ENCODE data around the gene HRH4.

Gene HRH4

GRCh38 chr18:24499814-24500213 lies 39.4 kb downstream of the HRH4 start:
- no peak for ATAC-seq
- TF ChIP-seq, protein P1, sequence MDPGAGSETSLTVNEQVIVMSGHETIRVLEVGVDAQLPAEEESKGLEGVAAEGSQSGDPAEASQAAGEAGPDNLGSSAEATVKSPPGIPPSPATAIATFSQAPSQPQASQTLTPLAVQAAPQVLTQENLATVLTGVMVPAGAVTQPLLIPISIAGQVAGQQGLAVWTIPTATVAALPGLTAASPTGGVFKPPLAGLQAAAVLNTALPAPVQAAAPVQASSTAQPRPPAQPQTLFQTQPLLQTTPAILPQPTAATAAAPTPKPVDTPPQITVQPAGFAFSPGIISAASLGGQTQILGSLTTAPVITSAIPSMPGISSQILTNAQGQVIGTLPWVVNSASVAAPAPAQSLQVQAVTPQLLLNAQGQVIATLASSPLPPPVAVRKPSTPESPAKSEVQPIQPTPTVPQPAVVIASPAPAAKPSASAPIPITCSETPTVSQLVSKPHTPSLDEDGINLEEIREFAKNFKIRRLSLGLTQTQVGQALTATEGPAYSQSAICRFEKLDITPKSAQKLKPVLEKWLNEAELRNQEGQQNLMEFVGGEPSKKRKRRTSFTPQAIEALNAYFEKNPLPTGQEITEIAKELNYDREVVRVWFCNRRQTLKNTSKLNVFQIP (CRISPR knock-in tag; IDR thresholded peaks at IDR 0.05; ENCODE audit: borderline replicate concordance, low read depth) = no peak
- TF ChIP-seq SNAI2 (CRISPR knock-in tag; IDR thresholded peaks at IDR 0.05) (no peak), PPARA (CRISPR knock-in tag; IDR thresholded peaks at IDR 0.05; ENCODE audit: borderline replicate concordance) (no peak), BACH2 (CRISPR knock-in tag; IDR thresholded peaks at IDR 0.05; ENCODE audit: borderline replicate concordance) (no peak), TCF4 (CRISPR knock-in tag; IDR thresholded peaks at IDR 0.05; ENCODE audit: borderline replicate concordance) (no peak), CSDC2 (CRISPR knock-in tag; IDR thresholded peaks at IDR 0.05) (no peak), ARNTL (CRISPR knock-in tag; IDR thresholded peaks at IDR 0.05; ENCODE audit: borderline replicate concordance, low read depth) (no peak), RARB (CRISPR knock-in tag; IDR thresholded peaks at IDR 0.05) (no peak), ZC3H10 (CRISPR knock-in tag; IDR thresholded peaks at IDR 0.05) (no peak), CREB5 (CRISPR knock-in tag; IDR thresholded peaks at IDR 0.05; ENCODE audit: low read depth) (no peak), ISL1 (CRISPR knock-in tag; IDR thresholded peaks at IDR 0.05) (no peak), PATZ1 (CRISPR knock-in tag; IDR thresholded peaks at IDR 0.05; ENCODE audit: borderline replicate concordance) (no peak), ZNF70 (CRISPR knock-in tag; IDR thresholded peaks at IDR 0.05) (no peak), ZFP30 (CRISPR knock-in tag; IDR thresholded peaks at IDR 0.05) (no peak), CSRNP3 (CRISPR knock-in tag; IDR thresholded peaks at IDR 0.05) (no peak), OSR1 (CRISPR knock-in tag; IDR thresholded peaks at IDR 0.05) (no peak), ESRRG (CRISPR knock-in tag; IDR thresholded peaks at IDR 0.05) (no peak), ZNF565 (CRISPR knock-in tag; conservative IDR thresholded peaks at IDR 0.05; ENCODE audit: low read depth) (no peak)

GRCh38 chr18:24500217-24500616 lies 39.8 kb downstream of the HRH4 start:
- no peak for TF ChIP-seq CREB5 (CRISPR knock-in tag; IDR thresholded peaks at IDR 0.05; ENCODE audit: low read depth)
- no peak for TF ChIP-seq OSR1 (CRISPR knock-in tag; IDR thresholded peaks at IDR 0.05)
- TF ChIP-seq PATZ1 (CRISPR knock-in tag; IDR thresholded peaks at IDR 0.05; ENCODE audit: borderline replicate concordance) = no peak
- no peak for TF ChIP-seq ZNF8 (CRISPR knock-in tag; IDR thresholded peaks at IDR 0.05)
- TF ChIP-seq PPARA (CRISPR knock-in tag; IDR thresholded peaks at IDR 0.05; ENCODE audit: borderline replicate concordance) = no peak
- TF ChIP-seq ISL1 (CRISPR knock-in tag; IDR thresholded peaks at IDR 0.05) = no peak
- TF ChIP-seq, protein P2, sequence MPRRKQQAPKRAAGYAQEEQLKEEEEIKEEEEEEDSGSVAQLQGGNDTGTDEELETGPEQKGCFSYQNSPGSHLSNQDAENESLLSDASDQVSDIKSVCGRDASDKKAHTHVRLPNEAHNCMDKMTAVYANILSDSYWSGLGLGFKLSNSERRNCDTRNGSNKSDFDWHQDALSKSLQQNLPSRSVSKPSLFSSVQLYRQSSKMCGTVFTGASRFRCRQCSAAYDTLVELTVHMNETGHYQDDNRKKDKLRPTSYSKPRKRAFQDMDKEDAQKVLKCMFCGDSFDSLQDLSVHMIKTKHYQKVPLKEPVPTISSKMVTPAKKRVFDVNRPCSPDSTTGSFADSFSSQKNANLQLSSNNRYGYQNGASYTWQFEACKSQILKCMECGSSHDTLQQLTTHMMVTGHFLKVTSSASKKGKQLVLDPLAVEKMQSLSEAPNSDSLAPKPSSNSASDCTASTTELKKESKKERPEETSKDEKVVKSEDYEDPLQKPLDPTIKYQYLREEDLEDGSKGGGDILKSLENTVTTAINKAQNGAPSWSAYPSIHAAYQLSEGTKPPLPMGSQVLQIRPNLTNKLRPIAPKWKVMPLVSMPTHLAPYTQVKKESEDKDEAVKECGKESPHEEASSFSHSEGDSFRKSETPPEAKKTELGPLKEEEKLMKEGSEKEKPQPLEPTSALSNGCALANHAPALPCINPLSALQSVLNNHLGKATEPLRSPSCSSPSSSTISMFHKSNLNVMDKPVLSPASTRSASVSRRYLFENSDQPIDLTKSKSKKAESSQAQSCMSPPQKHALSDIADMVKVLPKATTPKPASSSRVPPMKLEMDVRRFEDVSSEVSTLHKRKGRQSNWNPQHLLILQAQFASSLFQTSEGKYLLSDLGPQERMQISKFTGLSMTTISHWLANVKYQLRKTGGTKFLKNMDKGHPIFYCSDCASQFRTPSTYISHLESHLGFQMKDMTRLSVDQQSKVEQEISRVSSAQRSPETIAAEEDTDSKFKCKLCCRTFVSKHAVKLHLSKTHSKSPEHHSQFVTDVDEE (CRISPR knock-in tag; IDR thresholded peaks at IDR 0.05) = no peak
- TF ChIP-seq RARB (CRISPR knock-in tag; IDR thresholded peaks at IDR 0.05) = no peak
- TF ChIP-seq ESRRG (CRISPR knock-in tag; IDR thresholded peaks at IDR 0.05) = no peak
- TF ChIP-seq TCF4 (CRISPR knock-in tag; IDR thresholded peaks at IDR 0.05; ENCODE audit: borderline replicate concordance) = no peak
- TF ChIP-seq ZNF70 (CRISPR knock-in tag; IDR thresholded peaks at IDR 0.05) = no peak
- TF ChIP-seq ZC3H10 (CRISPR knock-in tag; IDR thresholded peaks at IDR 0.05) = no peak
- TF ChIP-seq, protein P1 (CRISPR knock-in tag; IDR thresholded peaks at IDR 0.05; ENCODE audit: borderline replicate concordance, low read depth) = no peak
- TF ChIP-seq SNAI2 (CRISPR knock-in tag; IDR thresholded peaks at IDR 0.05) = no peak
- TF ChIP-seq CSDC2 (CRISPR knock-in tag; IDR thresholded peaks at IDR 0.05) = no peak
- TF ChIP-seq ZNF565 (CRISPR knock-in tag; conservative IDR thresholded peaks at IDR 0.05; ENCODE audit: low read depth) = no peak
- no peak for TF ChIP-seq CSRNP3 (CRISPR knock-in tag; IDR thresholded peaks at IDR 0.05)
- no peak for ATAC-seq

All from SK-N-SH treated with all-trans-retinoic acid at 6 μM for 48 hours (cell line).